Measurements from ENCODE around the gene SMIM7.

Gene SMIM7

DNA sequence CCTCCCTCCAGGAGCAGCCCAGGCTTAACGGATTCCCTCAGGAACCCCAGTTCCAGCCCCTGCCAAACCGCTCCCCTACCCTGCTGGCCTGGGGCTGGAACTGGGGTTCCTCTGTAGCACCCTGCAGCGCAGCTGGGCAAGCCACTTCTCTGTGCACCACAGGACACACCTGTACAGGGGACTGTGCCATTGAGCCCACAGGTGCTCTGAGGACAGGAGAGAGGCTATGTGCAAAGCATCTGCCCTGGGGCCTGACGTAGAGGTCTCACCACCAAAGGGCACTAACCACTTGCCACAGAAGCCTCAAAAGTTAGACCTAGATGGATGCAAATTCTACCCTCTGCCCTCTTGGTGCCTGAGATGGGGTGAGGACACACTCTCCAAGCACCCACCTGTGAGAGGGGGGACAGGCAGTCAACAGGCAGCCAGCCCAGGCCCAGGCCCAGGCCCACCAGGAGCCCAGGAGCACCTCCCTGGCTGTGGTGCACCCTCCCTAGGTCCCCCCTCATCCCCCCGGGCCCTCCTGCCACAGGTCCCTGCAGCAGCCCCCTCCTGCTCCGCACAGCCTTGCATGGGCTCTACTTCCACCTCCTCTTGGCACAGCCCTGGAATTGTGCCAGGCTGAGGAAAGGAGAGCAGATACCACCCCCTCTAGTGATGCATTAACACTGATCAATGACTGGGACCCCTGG, 60.1 kb downstream of the SMIM7 start:
- H3K9me3 ChIP-seq (ENCODE audit: control extremely low read depth in 1 of 5, control insufficient read depth in 4 of 5, insufficient read depth in 2 of 5, low read depth in 1 of 5, low read length in 4 of 5), result no peaks in the 10 kb centered on the region
- POLR2A ChIA-PET, result no interaction called here
- peaks cover 0 to 18% (median 7%) of the 10 kb centered on the region in 4 experiments for H3K4me1 ChIP-seq (ENCODE audit: control extremely low read depth in 1 of 4, control insufficient read depth in 4 of 4, insufficient read depth in 4 of 4, low read length in 3 of 4)
- WGBS (ENCODE audit: insufficient coverage), result 81% methylated on average over 4 of the region's 6 CpGs
- CTCF ChIA-PET, result interaction anchor here (0.6 to 1.7 kb wide), 2 partner anchors 9 to 12 kb away, joined by 3 to 6 read pairs; no protein-coding TSS in a partner anchor
- peaks cover 0 to 5% (median 0%) of the 10 kb centered on the region in 4 experiments for H3K36me3 ChIP-seq (ENCODE audit: control insufficient read depth in 4 of 4, insufficient read depth in 4 of 4, low read length in 3 of 4)
- no peak overlapping the region for H3K4me3 ChIP-seq (ENCODE audit: control insufficient read depth in 1 of 7, extremely low read depth in 1 of 7, insufficient read depth in 4 of 7, low read depth in 2 of 7, low read length in 6 of 7)
- DNase-seq, result no peak
- H3K27ac ChIP-seq (ENCODE audit: insufficient read depth in 1 of 2, low read depth in 1 of 2, low read length in 2 of 2, poor library complexity in 1 of 2, severe bottlenecking in 2 of 2), result no peak overlapping the region
- no peaks in the 10 kb centered on the region for H3K27me3 ChIP-seq (replicated peaks in 2 of 5; ENCODE audit: control insufficient read depth in 4 of 5, insufficient read depth in 5 of 5, low read length in 4 of 5)

DNA sequence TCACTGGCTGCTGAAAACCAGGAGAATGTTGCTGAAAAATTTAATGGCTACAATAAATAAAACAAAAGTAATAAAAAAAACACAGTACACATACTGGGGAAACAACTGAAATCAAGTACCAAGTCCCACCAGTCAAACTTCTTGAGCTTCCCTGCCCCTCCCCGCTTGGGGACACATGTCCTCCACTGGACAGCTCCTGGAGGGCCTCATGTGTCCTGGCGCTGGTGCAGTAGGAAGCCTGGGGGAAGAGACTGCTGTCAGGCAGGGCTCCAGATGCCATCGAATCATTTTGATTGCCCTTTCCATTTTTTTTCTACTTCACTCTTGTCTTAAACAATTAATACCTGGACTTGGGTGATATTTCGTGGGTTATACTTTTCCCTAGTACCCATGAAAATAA, 61.1 kb downstream of the SMIM7 start:
- Histone ChIP-seq H3K9me3 (ENCODE audit: control extremely low read depth in 1 of 5, control insufficient read depth in 4 of 5, insufficient read depth in 2 of 5, low read depth in 1 of 5, low read length in 4 of 5) (no peaks in the 10 kb centered on the region), H3K36me3 (ENCODE audit: control insufficient read depth in 4 of 4, insufficient read depth in 4 of 4, low read length in 3 of 4) (peaks cover 0 to 5% (median 0%) of the 10 kb centered on the region in 4 experiments), H3K4me3 (ENCODE audit: control insufficient read depth in 1 of 7, extremely low read depth in 1 of 7, insufficient read depth in 4 of 7, low read depth in 2 of 7, low read length in 6 of 7) (no peak overlapping the region), H3K27me3 (replicated peaks in 2 of 5; ENCODE audit: control insufficient read depth in 4 of 5, insufficient read depth in 5 of 5, low read length in 4 of 5) (no peaks in the 10 kb centered on the region), H3K4me1 (ENCODE audit: control extremely low read depth in 1 of 4, control insufficient read depth in 4 of 4, insufficient read depth in 4 of 4, low read length in 3 of 4) (peaks cover 2 to 25% (median 16%) of the 10 kb centered on the region in 4 experiments), H3K27ac (ENCODE audit: insufficient read depth in 1 of 2, low read depth in 1 of 2, low read length in 2 of 2, poor library complexity in 1 of 2, severe bottlenecking in 2 of 2) (no peak overlapping the region)
- DNase-seq, result no peak
- CTCF ChIA-PET, result no interaction called here
- 92% methylated on average over 3 of the region's 4 CpGs for WGBS (ENCODE audit: insufficient coverage)
- POLR2A ChIA-PET, result no interaction called here

DNA sequence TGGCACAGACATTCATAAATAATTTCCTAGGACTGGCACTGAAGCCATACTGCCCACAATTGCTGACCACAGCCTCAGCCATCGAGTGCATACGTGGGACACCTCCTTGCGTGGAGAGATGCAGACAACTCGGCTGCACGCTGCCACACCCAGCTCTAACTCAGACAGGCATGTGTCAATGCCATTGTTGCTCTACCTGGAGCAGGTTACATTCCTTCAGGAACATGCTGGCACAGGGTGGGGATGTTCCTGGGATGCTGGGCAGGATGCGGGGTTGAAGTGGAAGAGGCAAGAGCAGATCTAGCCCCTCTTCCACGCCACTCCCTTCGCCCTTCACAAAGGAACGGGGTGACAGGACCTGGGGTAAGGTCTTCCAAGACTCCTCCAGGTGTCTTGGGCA, 63.5 kb downstream of the SMIM7 start:
- H3K9me3 ChIP-seq (ENCODE audit: control extremely low read depth in 1 of 5, control insufficient read depth in 4 of 5, insufficient read depth in 2 of 5, low read depth in 1 of 5, low read length in 4 of 5), result no peaks in the 10 kb centered on the region
- POLR2A ChIA-PET, result no interaction called here
- WGBS (ENCODE audit: insufficient coverage), result 96% methylated on average over 7 of the region's 9 CpGs
- peaks cover 5 to 45% (median 31%) of the 10 kb centered on the region in 4 experiments for H3K4me1 ChIP-seq (ENCODE audit: control extremely low read depth in 1 of 4, control insufficient read depth in 4 of 4, insufficient read depth in 4 of 4, low read length in 3 of 4)
- no peaks in the 10 kb centered on the region for H3K27me3 ChIP-seq (replicated peaks in 2 of 5; ENCODE audit: control insufficient read depth in 4 of 5, insufficient read depth in 5 of 5, low read length in 4 of 5)
- no peak overlapping the region for H3K4me3 ChIP-seq (ENCODE audit: control insufficient read depth in 1 of 7, extremely low read depth in 1 of 7, insufficient read depth in 4 of 7, low read depth in 2 of 7, low read length in 6 of 7)
- H3K27ac ChIP-seq (ENCODE audit: insufficient read depth in 1 of 2, low read depth in 1 of 2, low read length in 2 of 2, poor library complexity in 1 of 2, severe bottlenecking in 2 of 2), result no peak overlapping the region
- peaks cover 0 to 5% (median 0%) of the 10 kb centered on the region in 4 experiments for H3K36me3 ChIP-seq (ENCODE audit: control insufficient read depth in 4 of 4, insufficient read depth in 4 of 4, low read length in 3 of 4)
- DNase-seq, result no peak
- CTCF ChIA-PET, result no interaction called here
